HepG2 (cell line): ENCODE measurements around the gene CCNL1. TPM values are rescaled to one million over a fixed set of nuclear protein-coding genes. Genes with fewer than 3 reads are reported as not detected.

Experiments used
- ATAC-seq: fragments of 200-7000 bp; cut with Tn5 transposase; 3 replicates; pipeline ENCODE4 v1.9.1; 2020; ENCODE audit warnings: mild to moderate bottlenecking, moderate library complexity
- BruUV-seq: library from RNA; stranded (reverse); fragments of 400-500 nt; replicated peaks from 2 replicates; lab custom pipeline; 2021; lab: Mats Ljungman, UMichigan
- CTCF ChIA-PET: fragments of 300-600 bp; formaldehyde crosslinking; extraction: SDS; loops from one replicate; lab custom pipeline; 2021; ENCODE audit warnings: low total read pairs, inconsistent platforms, low intra/inter-chr PET ratio; lab: Yijun Ruan, JAX
- POLR2A ChIA-PET: fragments of 350-600 bp; sonication (Branson Sonifier 250); formaldehyde crosslinking; loops from one replicate; lab custom pipeline; 2020; ENCODE audit warnings: antibody characterized with exemption, inconsistent platforms; lab: Yijun Ruan, JAX
- DNase-seq: peaks from one replicate; pipeline ENCODE4 v3.0.0-alpha.2; 2015; ENCODE audit warnings: low spot score
- FAIRE-seq: peaks from 3 replicates; lab custom pipeline; 2011; peaks lifted over from hg19 to GRCh38; lab: Jason Lieb, UNC
- H2AFZ ChIP-seq: one replicate; pipeline ENCODE4 v1.6.1; 2011; ENCODE audit warnings: low read length, inconsistent platforms
- H3K27ac ChIP-seq: fragments of 300-600 bp; 3 replicates; pipeline ENCODE4 v1.8.0; 2011; ENCODE audit warnings: mixed run types, mild to moderate bottlenecking, mixed read lengths, low read length, inconsistent platforms; ENCODE audit not compliant: insufficient read depth; ENCODE audit errors: extremely low read length
- H3K27me3 ChIP-seq, 2 experiments: fragments of 200-600 bp in 1 of 2; 2 replicates in 1 of 2; 3 replicates in 1 of 2; pipeline versions ENCODE4 v1.6.0 to v1.8.0; 2011; ENCODE audit warnings: low read length in 2 of 2, mild to moderate bottlenecking in 2 of 2, moderate library complexity in 2 of 2, inconsistent platforms in 1 of 2; ENCODE audit not compliant: insufficient read depth in 2 of 2, control insufficient read depth in 1 of 2
- H3K36me3 ChIP-seq, 2 experiments: fragments of 200-600 bp in 1 of 2; replicated peaks in 1 of 2; 2 replicates in 1 of 2; 3 replicates in 1 of 2; pipeline versions ENCODE4 v1.5.1 to v1.8.0; 2011; ENCODE audit warnings: low read length in 2 of 2, inconsistent platforms in 1 of 2; ENCODE audit not compliant: insufficient read depth in 2 of 2, control insufficient read depth in 1 of 2
- H3K4me1 ChIP-seq: 2 replicates; pipeline ENCODE4 v1.5.1; 2012; ENCODE audit warnings: low read length, inconsistent platforms; ENCODE audit not compliant: insufficient read depth
- H3K4me2 ChIP-seq: 2 replicates; pipeline ENCODE4 v1.6.0; 2011; ENCODE audit warnings: low read depth, low read length, inconsistent platforms
- H3K4me3 ChIP-seq, 3 experiments: fragments of 200-600 bp in 1 of 3; sonication (generic), shearing (Covaris generic) in 1 of 3; replicated peaks in 1 of 3; 2 replicates each; pipeline ENCODE4 v1.5.1; 2011 to 2016; ENCODE audit warnings: low read length in 3 of 3, inconsistent platforms in 2 of 3, low read depth in 2 of 3, mild to moderate bottlenecking in 2 of 3, control low read depth in 1 of 3, mixed read lengths in 1 of 3; ENCODE audit not compliant: insufficient read depth in 1 of 3
- H3K79me2 ChIP-seq: one replicate; pipeline ENCODE4 v1.6.1; 2011; ENCODE audit warnings: low read length, inconsistent platforms; ENCODE audit not compliant: insufficient read depth
- H3K9ac ChIP-seq: 2 replicates; pipeline ENCODE4 v1.6.0; 2011; ENCODE audit warnings: mild to moderate bottlenecking, low read depth, low read length, inconsistent platforms; ENCODE audit not compliant: insufficient read depth
- H3K9me3 ChIP-seq: 2 replicates; pipeline ENCODE4 v1.5.1; 2012; ENCODE audit warnings: mild to moderate bottlenecking, low read length
- H4K20me1 ChIP-seq: 2 replicates; pipeline ENCODE4 v1.6.0; 2011; ENCODE audit warnings: inconsistent platforms, mild to moderate bottlenecking, low read length, moderate library complexity; ENCODE audit not compliant: insufficient read depth
- EZH2 ChIP-seq: conservative IDR thresholded peaks from 2 replicates; pipeline ENCODE4 v1.6.1; 2012; ENCODE audit warnings: mild to moderate bottlenecking, low read depth, low read length, moderate library complexity
- HNRNPH1 ChIP-seq: fragments of 200-400 bp; formaldehyde crosslinking; optimal IDR thresholded peaks from 2 replicates; pipeline ENCODE3; 2017; ENCODE audit warnings: mild to moderate bottlenecking, low read depth, low read length
- PHF5A ChIP-seq: IDR thresholded peaks from one replicate; pipeline ENCODE4 v1.6.1; 2018; ENCODE audit warnings: low read depth, missing genetic modification reagents; ENCODE audit not compliant: unreplicated experiment
- REPIN1 ChIP-seq: sonication (generic); formaldehyde crosslinking; IDR thresholded peaks from 2 replicates; pipeline ENCODE4 v1.8.0; 2022; ENCODE audit warnings: missing genetic modification reagents, low read depth, mild to moderate bottlenecking, borderline replicate concordance
- SALL1 ChIP-seq: sonication (generic); formaldehyde crosslinking; IDR thresholded peaks from 2 replicates; pipeline ENCODE4 v1.8.0; 2022; ENCODE audit warnings: mild to moderate bottlenecking, missing genetic modification reagents
- XRCC5 ChIP-seq: fragments of 200-400 bp; formaldehyde crosslinking; optimal IDR thresholded peaks from 2 replicates; pipeline ENCODE3; 2017; ENCODE audit warnings: mild to moderate bottlenecking, low read length
- ZNF230 ChIP-seq: sonication (generic); formaldehyde crosslinking; IDR thresholded peaks from 2 replicates; pipeline ENCODE4 v1.4.0; 2020; ENCODE audit warnings: mild to moderate bottlenecking, missing genetic modification reagents
- ZNF510 ChIP-seq: sonication (generic); formaldehyde crosslinking; IDR thresholded peaks from 2 replicates; pipeline ENCODE4 v1.4.0; 2020; ENCODE audit warnings: low read depth, mild to moderate bottlenecking, missing genetic modification reagents
- ZNF652 ChIP-seq: IDR thresholded peaks from 2 replicates; pipeline ENCODE4 v1.6.1; 2016; ENCODE audit warnings: low read depth, borderline replicate concordance
- WGBS: methylation state at CpG from one replicate; pipeline ENCODE4 v1.1.6; 2017; ENCODE audit warnings: low lambda C conversion rate; 5-methylcytosine and 5-hydroxymethylcytosine counted together
- in situ Hi-C: cut with HindIII; loops from 2 replicates; pipeline ENCODE4 v1.10.0; 2017; ENCODE audit warnings: low pct_unique_long_range_greater_than_20kb; ENCODE audit not compliant: extremely low pct_ligation_motif_present
- intact Hi-C: fragments of 100-400 bp; cut with micrococcal nuclease; formaldehyde crosslinking; loops from one replicate; pipeline ENCODE4 v1.10.0; 2022; ENCODE audit not compliant: unreplicated experiment
- polyA plus RNA-seq, 8 experiments: library from polyadenylated mRNA; depleted of rRNA in 3 of 8; stranded (reverse) in 7 of 8; unstranded in 1 of 8; fragments of >200 nt; fragmentation: Illumina TruSeq in 4 of 8; extraction: Trizol in 4 of 8; gene quantifications; 2 replicates each; pipeline versions ENCODE4 v1.2.1 to v1.2.3, GENCODE V29; 2011 to 2016; ENCODE audit warnings: low read depth in 4 of 8, missing spikeins in 1 of 8, mixed read lengths in 1 of 8; ENCODE audit not compliant: insufficient read depth in 1 of 8
- total RNA-seq, 5 experiments: library from RNA; depleted of rRNA; stranded (reverse); fragments of >200 nt; fragmentation: Illumina TruSeq; extraction: Trizol; gene quantifications; 2 replicates each; pipeline ENCODE4 v1.2.3, GENCODE V29; 2016; ENCODE audit warnings: low read depth in 1 of 5
- TF ChIP-seq, protein P1 (sequence below): sonication (generic); formaldehyde crosslinking; IDR thresholded peaks from 2 replicates; pipeline ENCODE4 v1.8.1; 2022; ENCODE audit warnings: mild to moderate bottlenecking, missing genetic modification reagents
- TF ChIP-seq, protein P2 (sequence below): sonication (generic); formaldehyde crosslinking; IDR thresholded peaks from 2 replicates; pipeline ENCODE4 v1.8.0; 2022; ENCODE audit warnings: missing genetic modification reagents, mild to moderate bottlenecking, moderate library complexity, borderline replicate concordance
- TF ChIP-seq, protein P3 (sequence below): sonication (generic); formaldehyde crosslinking; IDR thresholded peaks from 2 replicates; pipeline ENCODE4 v1.4.0; 2020; ENCODE audit warnings: mild to moderate bottlenecking, missing genetic modification reagents
- TF ChIP-seq, protein P4 (sequence below): sonication (generic); formaldehyde crosslinking; conservative IDR thresholded peaks from 2 replicates; pipeline ENCODE4 v1.4.0; 2020; ENCODE audit warnings: mild to moderate bottlenecking, missing genetic modification reagents, moderate library complexity
- TF ChIP-seq, protein P5 (sequence below): sonication (generic); formaldehyde crosslinking; IDR thresholded peaks from 2 replicates; pipeline ENCODE4 v1.4.0; 2020; ENCODE audit warnings: missing genetic modification reagents

The CCNL1 gene
- total and polyA plus RNA-seq, 2 of the 13 experiments (the other 11 are each of a cell fraction or from before 2014, with no cell fraction given): 151 to 303 TPM

DNA sequence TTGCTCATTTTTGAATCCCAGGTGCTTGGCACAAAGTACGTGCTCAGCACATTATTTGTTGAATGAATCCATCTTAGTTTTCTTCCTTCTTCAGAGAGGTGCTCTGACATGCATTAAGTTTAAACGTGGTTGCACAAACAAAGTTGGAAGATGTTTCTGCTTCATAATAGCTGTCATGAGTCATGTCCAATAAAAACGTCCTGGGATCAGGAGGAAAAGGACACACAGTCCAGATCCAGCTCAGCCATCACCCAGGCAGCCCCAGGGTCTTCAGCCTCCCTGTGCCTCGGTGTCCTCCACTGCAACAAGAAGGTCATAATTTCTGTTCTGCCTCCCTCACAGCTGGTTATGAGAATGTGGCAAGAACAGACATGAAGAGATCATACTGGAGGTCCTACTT lies 55.4 kb downstream of the CCNL1 start (continued):
- no peak for TF ChIP-seq XRCC5
- TF ChIP-seq, protein P1, sequence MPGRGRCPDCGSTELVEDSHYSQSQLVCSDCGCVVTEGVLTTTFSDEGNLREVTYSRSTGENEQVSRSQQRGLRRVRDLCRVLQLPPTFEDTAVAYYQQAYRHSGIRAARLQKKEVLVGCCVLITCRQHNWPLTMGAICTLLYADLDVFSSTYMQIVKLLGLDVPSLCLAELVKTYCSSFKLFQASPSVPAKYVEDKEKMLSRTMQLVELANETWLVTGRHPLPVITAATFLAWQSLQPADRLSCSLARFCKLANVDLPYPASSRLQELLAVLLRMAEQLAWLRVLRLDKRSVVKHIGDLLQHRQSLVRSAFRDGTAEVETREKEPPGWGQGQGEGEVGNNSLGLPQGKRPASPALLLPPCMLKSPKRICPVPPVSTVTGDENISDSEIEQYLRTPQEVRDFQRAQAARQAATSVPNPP (CRISPR knock-in tag): no peak
- TF ChIP-seq ZNF230 (CRISPR knock-in tag): no peak
- TF ChIP-seq EZH2: no peak
- TF ChIP-seq SALL1: no peak
- no peak for TF ChIP-seq ZNF652
- TF ChIP-seq HNRNPH1: no peak
- no peak for TF ChIP-seq REPIN1 (CRISPR knock-in tag)
- TF ChIP-seq, all 625 proteins: peak for 0

- in situ Hi-C loops (no loop called here), intact Hi-C loops (no loop called here)
- ATAC-seq: peak; percentile 70
- BruUV-seq: no TSS peak
- 6% methylated on average over 2 of the region's 2 CpGs for WGBS
- Histone ChIP-seq H3K36me3 (no peaks in the 10 kb centered on the region), H2AFZ (no peak overlapping the region), H3K9ac (no peak overlapping the region), H3K79me2 (no peaks in the 10 kb centered on the region), H3K4me2 (peak overlapping the region; percentile 49), H4K20me1 (no peaks in the 10 kb centered on the region), H3K27ac (no peak overlapping the region), H3K4me3 (no peak overlapping the region), H3K27me3 (no peaks in the 10 kb centered on the region), H3K4me1 (peaks cover 44% of the 10 kb centered on the region), H3K9me3 (no peaks in the 10 kb centered on the region)
- ChIA-PET POLR2A (interaction anchor here (1.2 to 4.7 kb wide), 4 partner anchors 9 to 26 kb away, joined by 4 to 27 read pairs (median 7); no protein-coding TSS in a partner anchor), CTCF (no interaction called here)
- peak; percentile 47 for FAIRE-seq
- peak; percentile 43 for DNase-seq
- TF ChIP-seq, protein P2, sequence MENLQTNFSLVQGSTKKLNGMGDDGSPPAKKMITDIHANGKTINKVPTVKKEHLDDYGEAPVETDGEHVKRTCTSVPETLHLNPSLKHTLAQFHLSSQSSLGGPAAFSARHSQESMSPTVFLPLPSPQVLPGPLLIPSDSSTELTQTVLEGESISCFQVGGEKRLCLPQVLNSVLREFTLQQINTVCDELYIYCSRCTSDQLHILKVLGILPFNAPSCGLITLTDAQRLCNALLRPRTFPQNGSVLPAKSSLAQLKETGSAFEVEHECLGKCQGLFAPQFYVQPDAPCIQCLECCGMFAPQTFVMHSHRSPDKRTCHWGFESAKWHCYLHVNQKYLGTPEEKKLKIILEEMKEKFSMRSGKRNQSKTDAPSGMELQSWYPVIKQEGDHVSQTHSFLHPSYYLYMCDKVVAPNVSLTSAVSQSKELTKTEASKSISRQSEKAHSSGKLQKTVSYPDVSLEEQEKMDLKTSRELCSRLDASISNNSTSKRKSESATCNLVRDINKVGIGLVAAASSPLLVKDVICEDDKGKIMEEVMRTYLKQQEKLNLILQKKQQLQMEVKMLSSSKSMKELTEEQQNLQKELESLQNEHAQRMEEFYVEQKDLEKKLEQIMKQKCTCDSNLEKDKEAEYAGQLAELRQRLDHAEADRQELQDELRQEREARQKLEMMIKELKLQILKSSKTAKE (CRISPR knock-in tag): no peak
- TF ChIP-seq, protein P3, sequence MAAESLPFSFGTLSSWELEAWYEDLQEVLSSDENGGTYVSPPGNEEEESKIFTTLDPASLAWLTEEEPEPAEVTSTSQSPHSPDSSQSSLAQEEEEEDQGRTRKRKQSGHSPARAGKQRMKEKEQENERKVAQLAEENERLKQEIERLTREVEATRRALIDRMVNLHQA (CRISPR knock-in tag): no peak
- no peak for TF ChIP-seq ZNF510 (CRISPR knock-in tag)
- TF ChIP-seq PHF5A (CRISPR knock-in tag): no peak
- TF ChIP-seq, protein P4, sequence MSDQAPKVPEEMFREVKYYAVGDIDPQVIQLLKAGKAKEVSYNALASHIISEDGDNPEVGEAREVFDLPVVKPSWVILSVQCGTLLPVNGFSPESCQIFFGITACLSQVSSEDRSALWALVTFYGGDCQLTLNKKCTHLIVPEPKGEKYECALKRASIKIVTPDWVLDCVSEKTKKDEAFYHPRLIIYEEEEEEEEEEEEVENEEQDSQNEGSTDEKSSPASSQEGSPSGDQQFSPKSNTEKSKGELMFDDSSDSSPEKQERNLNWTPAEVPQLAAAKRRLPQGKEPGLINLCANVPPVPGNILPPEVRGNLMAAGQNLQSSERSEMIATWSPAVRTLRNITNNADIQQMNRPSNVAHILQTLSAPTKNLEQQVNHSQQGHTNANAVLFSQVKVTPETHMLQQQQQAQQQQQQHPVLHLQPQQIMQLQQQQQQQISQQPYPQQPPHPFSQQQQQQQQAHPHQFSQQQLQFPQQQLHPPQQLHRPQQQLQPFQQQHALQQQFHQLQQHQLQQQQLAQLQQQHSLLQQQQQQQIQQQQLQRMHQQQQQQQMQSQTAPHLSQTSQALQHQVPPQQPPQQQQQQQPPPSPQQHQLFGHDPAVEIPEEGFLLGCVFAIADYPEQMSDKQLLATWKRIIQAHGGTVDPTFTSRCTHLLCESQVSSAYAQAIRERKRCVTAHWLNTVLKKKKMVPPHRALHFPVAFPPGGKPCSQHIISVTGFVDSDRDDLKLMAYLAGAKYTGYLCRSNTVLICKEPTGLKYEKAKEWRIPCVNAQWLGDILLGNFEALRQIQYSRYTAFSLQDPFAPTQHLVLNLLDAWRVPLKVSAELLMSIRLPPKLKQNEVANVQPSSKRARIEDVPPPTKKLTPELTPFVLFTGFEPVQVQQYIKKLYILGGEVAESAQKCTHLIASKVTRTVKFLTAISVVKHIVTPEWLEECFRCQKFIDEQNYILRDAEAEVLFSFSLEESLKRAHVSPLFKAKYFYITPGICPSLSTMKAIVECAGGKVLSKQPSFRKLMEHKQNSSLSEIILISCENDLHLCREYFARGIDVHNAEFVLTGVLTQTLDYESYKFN (CRISPR knock-in tag): 0 out of 2 replicates have a peak, but pooled peaks have one; percentile 25
- TF ChIP-seq, protein P5, sequence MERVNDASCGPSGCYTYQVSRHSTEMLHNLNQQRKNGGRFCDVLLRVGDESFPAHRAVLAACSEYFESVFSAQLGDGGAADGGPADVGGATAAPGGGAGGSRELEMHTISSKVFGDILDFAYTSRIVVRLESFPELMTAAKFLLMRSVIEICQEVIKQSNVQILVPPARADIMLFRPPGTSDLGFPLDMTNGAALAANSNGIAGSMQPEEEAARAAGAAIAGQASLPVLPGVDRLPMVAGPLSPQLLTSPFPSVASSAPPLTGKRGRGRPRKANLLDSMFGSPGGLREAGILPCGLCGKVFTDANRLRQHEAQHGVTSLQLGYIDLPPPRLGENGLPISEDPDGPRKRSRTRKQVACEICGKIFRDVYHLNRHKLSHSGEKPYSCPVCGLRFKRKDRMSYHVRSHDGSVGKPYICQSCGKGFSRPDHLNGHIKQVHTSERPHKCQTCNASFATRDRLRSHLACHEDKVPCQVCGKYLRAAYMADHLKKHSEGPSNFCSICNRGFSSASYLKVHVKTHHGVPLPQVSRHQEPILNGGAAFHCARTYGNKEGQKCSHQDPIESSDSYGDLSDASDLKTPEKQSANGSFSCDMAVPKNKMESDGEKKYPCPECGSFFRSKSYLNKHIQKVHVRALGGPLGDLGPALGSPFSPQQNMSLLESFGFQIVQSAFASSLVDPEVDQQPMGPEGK (CRISPR knock-in tag): 0 out of 2 replicates have a peak, but pooled peaks have one; percentile 17
These were observed 56.1 kb downstream of the CCNL1 start for GRCh38 chr3:157103860-157104259.
